Prostate gland (tissue), 2 donors: ENCODE data around the gene FAM20B.

ENCODE experiments used
- POLR2AphosphoS5 ChIP-seq: sonication (generic); formaldehyde crosslinking; IDR thresholded peaks from one replicate; pipeline ENCODE4 v1.6.1; 2017; ENCODE audit warnings: antibody characterized with exemption
- TF ChIP-seq, protein P1 (sequence below), 4 experiments: fragments of 200-600 bp in 2 of 4; fragments of 450-650 bp in 2 of 4; sonication (generic) in 2 of 4; IDR thresholded peaks; 1 replicate in 3 of 4; 2 replicates in 1 of 4; pipeline ENCODE4 v1.5.1; 2016 to 2019; ENCODE audit warnings: antibody characterized with exemption in 4 of 4, mild to moderate bottlenecking in 2 of 4, moderate library complexity in 2 of 4

DNA sequence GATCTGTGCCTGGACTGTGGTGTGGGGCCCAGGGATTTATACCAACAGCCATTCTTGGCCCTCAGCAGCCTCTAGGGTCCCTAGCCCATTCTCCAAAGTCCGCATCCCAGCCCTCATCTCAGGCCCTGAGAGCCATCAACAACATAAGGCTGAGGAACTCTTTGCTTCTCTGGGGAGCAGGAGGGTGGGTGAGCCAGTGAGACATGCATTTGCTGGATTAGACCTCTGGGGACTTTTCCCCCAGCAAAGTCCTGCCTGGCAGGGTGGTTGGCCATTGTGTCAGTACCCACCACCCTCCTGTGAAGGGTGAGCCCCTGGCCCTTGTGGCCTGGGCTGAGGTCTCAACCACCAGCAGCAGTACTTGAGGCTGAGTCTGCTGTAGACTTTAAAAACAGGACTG lies 24.2 kb upstream of the FAM20B start:
- TF ChIP-seq, protein P1, sequence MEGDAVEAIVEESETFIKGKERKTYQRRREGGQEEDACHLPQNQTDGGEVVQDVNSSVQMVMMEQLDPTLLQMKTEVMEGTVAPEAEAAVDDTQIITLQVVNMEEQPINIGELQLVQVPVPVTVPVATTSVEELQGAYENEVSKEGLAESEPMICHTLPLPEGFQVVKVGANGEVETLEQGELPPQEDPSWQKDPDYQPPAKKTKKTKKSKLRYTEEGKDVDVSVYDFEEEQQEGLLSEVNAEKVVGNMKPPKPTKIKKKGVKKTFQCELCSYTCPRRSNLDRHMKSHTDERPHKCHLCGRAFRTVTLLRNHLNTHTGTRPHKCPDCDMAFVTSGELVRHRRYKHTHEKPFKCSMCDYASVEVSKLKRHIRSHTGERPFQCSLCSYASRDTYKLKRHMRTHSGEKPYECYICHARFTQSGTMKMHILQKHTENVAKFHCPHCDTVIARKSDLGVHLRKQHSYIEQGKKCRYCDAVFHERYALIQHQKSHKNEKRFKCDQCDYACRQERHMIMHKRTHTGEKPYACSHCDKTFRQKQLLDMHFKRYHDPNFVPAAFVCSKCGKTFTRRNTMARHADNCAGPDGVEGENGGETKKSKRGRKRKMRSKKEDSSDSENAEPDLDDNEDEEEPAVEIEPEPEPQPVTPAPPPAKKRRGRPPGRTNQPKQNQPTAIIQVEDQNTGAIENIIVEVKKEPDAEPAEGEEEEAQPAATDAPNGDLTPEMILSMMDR (IDR thresholded peaks at IDR 0.05): no peak
- TF ChIP-seq POLR2AphosphoS5: no peak
